ENCODE measurements around the gene STXBP1.
"Not testable (repeated sequence)": the region's sequence is repeated elsewhere in the genome, so short reads cannot be mapped to it uniquely, and the experiment has no call there.

STXBP1 gene

GRCh38 chr9:127580366-127580765 lies 31.7 kb upstream of the STXBP1 start:
- no peak for TF ChIP-seq ZNF335 (tag by site-specific recombination; conservative IDR thresholded peaks at IDR 0.05)
- TF ChIP-seq ZNF391 (tag by site-specific recombination; IDR thresholded peaks at IDR 0.05; ENCODE audit: borderline replicate concordance, low read depth): no peak
- TF ChIP-seq ZBTB48 (tag by site-specific recombination; IDR thresholded peaks at IDR 0.05): no peak
- ChIA-PET POLR2A (no interaction called here), CTCF (interaction anchor here (2.2 to 4.5 kb wide), 4 partner anchors 9 to 76 kb away, joined by 9 to 36 read pairs (median 14); no protein-coding TSS in a partner anchor)
- no peak overlapping the region for H3K4me3 ChIP-seq (ENCODE audit: low read depth, low read length)
- H3K4me1 ChIP-seq (ENCODE audit: control insufficient read depth, insufficient read depth, low read length): peaks cover 4% of the 10 kb centered on the region; the same call in 1 of the 2 replicates
- no peaks in the 10 kb centered on the region for H3K9me3 ChIP-seq (ENCODE audit: control insufficient read depth, insufficient read depth, low read depth, low read length)
- H3K27ac ChIP-seq (ENCODE audit: extremely low read depth, low read depth, low read length): no peak overlapping the region
- H3K36me3 ChIP-seq (ENCODE audit: control insufficient read depth in 2 of 2, insufficient read depth in 1 of 2, low read length in 2 of 2): no peaks in the 10 kb centered on the region

DNA sequence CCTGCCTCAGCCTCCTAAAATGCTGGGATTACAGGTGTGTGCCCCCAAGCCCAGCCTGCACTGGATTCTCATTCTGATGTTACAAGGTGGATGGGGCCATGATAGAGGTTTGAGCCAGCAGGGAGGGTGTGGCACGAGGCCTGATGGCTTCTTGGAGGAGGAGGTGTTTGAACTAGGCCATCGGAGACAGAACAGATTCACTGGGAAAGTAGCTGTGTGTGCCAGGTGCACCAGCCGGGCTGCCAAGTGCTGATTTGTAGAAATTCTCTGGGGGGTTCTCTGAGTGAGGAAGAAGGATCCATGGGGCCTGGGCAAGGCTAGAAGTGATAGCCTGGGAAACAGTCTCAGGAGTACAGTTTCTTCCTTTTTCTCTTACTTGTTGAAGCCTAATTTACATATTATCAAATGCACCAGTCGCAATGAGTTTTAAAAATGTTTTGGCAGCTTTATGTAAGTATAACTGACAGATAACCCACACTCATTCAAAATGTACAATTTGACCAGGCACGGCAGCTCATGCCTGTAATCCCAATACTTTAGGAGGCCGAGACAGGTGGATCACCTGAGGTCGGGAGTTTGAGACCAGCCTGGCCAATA lies 31.1 kb upstream of the STXBP1 start:
- no peak overlapping the region for H3K27ac ChIP-seq (ENCODE audit: extremely low read depth, low read depth, low read length)
- CTCF ChIA-PET: interaction anchor here (0.6 to 4.5 kb wide), 3 partner anchors 8 to 833 kb away, joined by 3 to 36 read pairs (median 10); no protein-coding TSS in a partner anchor
- POLR2A ChIA-PET: no interaction called here
- no peak overlapping the region for H3K4me3 ChIP-seq (ENCODE audit: low read depth, low read length)
- no peaks in the 10 kb centered on the region for H3K36me3 ChIP-seq (ENCODE audit: control insufficient read depth in 2 of 2, insufficient read depth in 1 of 2, low read length in 2 of 2)
- peaks cover 4% of the 10 kb centered on the region; the same call in 1 of the 2 replicates for H3K4me1 ChIP-seq (ENCODE audit: control insufficient read depth, insufficient read depth, low read length)
- no peaks in the 10 kb centered on the region for H3K9me3 ChIP-seq (ENCODE audit: control insufficient read depth, insufficient read depth, low read depth, low read length)
- TF ChIP-seq ZNF692 (tag by site-specific recombination; IDR thresholded peaks at IDR 0.05) (no peak), ZNF747 (tag by site-specific recombination; IDR thresholded peaks at IDR 0.05) (no peak), ZNF366 (tag by site-specific recombination; conservative IDR thresholded peaks at IDR 0.05) (no peak), ZFHX2 (tag by site-specific recombination; conservative IDR thresholded peaks at IDR 0.05) (no peak), REPIN1 (tag by site-specific recombination; IDR thresholded peaks at IDR 0.05; ENCODE audit: low read depth) (no peak), KLF10 (tag by site-specific recombination; IDR thresholded peaks at IDR 0.05) (no peak), ZBTB20 (tag by site-specific recombination; IDR thresholded peaks at IDR 0.05) (no peak), ZNF324 (tag by site-specific recombination; IDR thresholded peaks at IDR 0.05) (no peak), BCL11B (tag by site-specific recombination; IDR thresholded peaks at IDR 0.05; ENCODE audit: low read depth) (no peak), ZNF571 (tag by site-specific recombination; IDR thresholded peaks at IDR 0.05) (no peak)
- TF ChIP-seq, protein P1, sequence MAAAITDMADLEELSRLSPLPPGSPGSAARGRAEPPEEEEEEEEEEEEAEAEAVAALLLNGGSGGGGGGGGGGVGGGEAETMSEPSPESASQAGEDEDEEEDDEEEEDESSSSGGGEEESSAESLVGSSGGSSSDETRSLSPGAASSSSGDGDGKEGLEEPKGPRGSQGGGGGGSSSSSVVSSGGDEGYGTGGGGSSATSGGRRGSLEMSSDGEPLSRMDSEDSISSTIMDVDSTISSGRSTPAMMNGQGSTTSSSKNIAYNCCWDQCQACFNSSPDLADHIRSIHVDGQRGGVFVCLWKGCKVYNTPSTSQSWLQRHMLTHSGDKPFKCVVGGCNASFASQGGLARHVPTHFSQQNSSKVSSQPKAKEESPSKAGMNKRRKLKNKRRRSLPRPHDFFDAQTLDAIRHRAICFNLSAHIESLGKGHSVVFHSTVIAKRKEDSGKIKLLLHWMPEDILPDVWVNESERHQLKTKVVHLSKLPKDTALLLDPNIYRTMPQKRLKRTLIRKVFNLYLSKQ (tag by site-specific recombination; IDR thresholded peaks at IDR 0.05; ENCODE audit: borderline replicate concordance): no peak
- TF ChIP-seq, protein P2, sequence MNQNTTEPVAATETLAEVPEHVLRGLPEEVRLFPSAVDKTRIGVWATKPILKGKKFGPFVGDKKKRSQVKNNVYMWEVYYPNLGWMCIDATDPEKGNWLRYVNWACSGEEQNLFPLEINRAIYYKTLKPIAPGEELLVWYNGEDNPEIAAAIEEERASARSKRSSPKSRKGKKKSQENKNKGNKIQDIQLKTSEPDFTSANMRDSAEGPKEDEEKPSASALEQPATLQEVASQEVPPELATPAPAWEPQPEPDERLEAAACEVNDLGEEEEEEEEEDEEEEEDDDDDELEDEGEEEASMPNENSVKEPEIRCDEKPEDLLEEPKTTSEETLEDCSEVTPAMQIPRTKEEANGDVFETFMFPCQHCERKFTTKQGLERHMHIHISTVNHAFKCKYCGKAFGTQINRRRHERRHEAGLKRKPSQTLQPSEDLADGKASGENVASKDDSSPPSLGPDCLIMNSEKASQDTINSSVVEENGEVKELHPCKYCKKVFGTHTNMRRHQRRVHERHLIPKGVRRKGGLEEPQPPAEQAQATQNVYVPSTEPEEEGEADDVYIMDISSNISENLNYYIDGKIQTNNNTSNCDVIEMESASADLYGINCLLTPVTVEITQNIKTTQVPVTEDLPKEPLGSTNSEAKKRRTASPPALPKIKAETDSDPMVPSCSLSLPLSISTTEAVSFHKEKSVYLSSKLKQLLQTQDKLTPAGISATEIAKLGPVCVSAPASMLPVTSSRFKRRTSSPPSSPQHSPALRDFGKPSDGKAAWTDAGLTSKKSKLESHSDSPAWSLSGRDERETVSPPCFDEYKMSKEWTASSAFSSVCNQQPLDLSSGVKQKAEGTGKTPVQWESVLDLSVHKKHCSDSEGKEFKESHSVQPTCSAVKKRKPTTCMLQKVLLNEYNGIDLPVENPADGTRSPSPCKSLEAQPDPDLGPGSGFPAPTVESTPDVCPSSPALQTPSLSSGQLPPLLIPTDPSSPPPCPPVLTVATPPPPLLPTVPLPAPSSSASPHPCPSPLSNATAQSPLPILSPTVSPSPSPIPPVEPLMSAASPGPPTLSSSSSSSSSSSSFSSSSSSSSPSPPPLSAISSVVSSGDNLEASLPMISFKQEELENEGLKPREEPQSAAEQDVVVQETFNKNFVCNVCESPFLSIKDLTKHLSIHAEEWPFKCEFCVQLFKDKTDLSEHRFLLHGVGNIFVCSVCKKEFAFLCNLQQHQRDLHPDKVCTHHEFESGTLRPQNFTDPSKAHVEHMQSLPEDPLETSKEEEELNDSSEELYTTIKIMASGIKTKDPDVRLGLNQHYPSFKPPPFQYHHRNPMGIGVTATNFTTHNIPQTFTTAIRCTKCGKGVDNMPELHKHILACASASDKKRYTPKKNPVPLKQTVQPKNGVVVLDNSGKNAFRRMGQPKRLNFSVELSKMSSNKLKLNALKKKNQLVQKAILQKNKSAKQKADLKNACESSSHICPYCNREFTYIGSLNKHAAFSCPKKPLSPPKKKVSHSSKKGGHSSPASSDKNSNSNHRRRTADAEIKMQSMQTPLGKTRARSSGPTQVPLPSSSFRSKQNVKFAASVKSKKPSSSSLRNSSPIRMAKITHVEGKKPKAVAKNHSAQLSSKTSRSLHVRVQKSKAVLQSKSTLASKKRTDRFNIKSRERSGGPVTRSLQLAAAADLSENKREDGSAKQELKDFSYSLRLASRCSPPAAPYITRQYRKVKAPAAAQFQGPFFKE (tag by site-specific recombination; IDR thresholded peaks at IDR 0.05; ENCODE audit: borderline replicate concordance): no peak
- TF ChIP-seq, protein P3, sequence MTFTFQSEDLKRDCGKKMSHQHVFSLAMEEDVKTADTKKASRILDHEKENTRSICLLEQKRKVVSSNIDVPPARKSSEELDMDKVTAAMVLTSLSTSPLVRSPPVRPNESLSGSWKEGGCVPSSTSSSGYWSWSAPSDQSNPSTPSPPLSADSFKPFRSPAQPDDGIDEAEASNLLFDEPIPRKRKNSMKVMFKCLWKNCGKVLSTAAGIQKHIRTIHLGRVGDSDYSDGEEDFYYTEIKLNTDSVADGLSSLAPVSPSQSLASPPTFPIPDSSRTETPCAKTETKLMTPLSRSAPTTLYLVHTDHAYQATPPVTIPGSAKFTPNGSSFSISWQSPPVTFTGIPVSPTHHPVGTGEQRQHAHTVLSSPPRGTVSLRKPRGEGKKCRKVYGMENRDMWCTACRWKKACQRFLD (tag by site-specific recombination; IDR thresholded peaks at IDR 0.05): no peak

- H3K4me3 ChIP-seq (ENCODE audit: low read depth, low read length); H3K27ac ChIP-seq (ENCODE audit: extremely low read depth, low read depth, low read length); H3K4me1 ChIP-seq (ENCODE audit: control insufficient read depth, insufficient read depth, low read length); H3K36me3 ChIP-seq (ENCODE audit: control insufficient read depth in 2 of 2, insufficient read depth in 1 of 2, low read length in 2 of 2); H3K9me3 ChIP-seq (ENCODE audit: control insufficient read depth, insufficient read depth, low read depth, low read length): not testable (repeated sequence)
- ChIA-PET CTCF (interaction anchor here (0.6 to 8.8 kb wide), 17 partner anchors 10 to 644 kb away, joined by 3 to 120 read pairs (median 4); partner anchors contain the start of gene TOR2A), POLR2A (interaction anchor here (1.2 kb wide), 1 partner anchor 151 kb away, joined by 3 read pairs; the partner anchor contains the start of gene TOR2A)
These were observed 27.6 kb upstream of the STXBP1 start for GRCh38 chr9:127584474-127584805.

Measured in HEK293 (cell line).